Tibial nerve (tissue), 3 donors: Measurements from ENCODE around the gene EFCAB12.

Experiments used
- POLR2A ChIP-seq, 2 donors: fragments of 450-650 bp; IDR thresholded peaks; one replicate each; pipeline ENCODE4 v1.6.1; 2017; ENCODE audit warnings: antibody characterized with exemption in 2 of 2, mild to moderate bottlenecking in 2 of 2, moderate library complexity in 2 of 2
- TF ChIP-seq, protein P1 (sequence below), 5 experiments: fragments of 200-600 bp in 3 of 5; fragments of 450-650 bp in 2 of 5; sonication (generic) in 3 of 5; IDR thresholded peaks; one replicate each; pipeline ENCODE4 v1.5.1; 2016 to 2019; ENCODE audit warnings: antibody characterized with exemption in 5 of 5, mild to moderate bottlenecking in 3 of 5, moderate library complexity in 2 of 5

DNA sequence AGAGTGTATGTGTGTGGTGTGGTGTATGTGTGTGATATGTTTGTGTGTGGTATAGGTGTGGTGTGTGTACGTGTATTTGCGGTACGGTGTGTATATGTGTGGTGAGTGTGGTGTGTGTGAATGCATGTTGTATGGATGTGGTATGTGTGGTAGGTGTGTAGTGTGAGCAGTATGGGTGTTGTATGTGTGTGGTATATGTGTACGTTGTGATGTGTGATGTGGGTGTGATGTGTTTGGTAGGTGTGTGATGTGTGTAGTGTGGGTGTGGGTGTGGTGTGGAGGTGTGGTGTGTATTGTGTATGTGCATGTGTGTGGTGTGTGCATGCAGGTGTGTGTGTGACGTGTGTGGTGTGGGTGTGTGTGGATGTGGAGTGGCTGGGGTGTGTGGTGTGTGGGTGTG lies 58.7 kb downstream of the EFCAB12 start:
- TF ChIP-seq, protein P1, sequence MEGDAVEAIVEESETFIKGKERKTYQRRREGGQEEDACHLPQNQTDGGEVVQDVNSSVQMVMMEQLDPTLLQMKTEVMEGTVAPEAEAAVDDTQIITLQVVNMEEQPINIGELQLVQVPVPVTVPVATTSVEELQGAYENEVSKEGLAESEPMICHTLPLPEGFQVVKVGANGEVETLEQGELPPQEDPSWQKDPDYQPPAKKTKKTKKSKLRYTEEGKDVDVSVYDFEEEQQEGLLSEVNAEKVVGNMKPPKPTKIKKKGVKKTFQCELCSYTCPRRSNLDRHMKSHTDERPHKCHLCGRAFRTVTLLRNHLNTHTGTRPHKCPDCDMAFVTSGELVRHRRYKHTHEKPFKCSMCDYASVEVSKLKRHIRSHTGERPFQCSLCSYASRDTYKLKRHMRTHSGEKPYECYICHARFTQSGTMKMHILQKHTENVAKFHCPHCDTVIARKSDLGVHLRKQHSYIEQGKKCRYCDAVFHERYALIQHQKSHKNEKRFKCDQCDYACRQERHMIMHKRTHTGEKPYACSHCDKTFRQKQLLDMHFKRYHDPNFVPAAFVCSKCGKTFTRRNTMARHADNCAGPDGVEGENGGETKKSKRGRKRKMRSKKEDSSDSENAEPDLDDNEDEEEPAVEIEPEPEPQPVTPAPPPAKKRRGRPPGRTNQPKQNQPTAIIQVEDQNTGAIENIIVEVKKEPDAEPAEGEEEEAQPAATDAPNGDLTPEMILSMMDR (IDR thresholded peaks at IDR 0.05) = no peak
- TF ChIP-seq POLR2A (IDR thresholded peaks at IDR 0.05) = no peak
